ENCODE data around the gene DDX54.
A peak's percentile ranks its signal among the peaks of the same experiment; 100 is the strongest.
"Not testable (repeated sequence)": the region's sequence is repeated elsewhere in the genome, so short reads cannot be mapped to it uniquely, and the experiment has no call there.

The DDX54 gene

GRCh38 chr12:113222730-113223531 is 37.7 kb upstream of the DDX54 start:
- Mint-ChIP-seq H3K36me3 (no peaks in the 10 kb centered on the region), H3K4me1 (peaks cover 40% of the 10 kb centered on the region), H3K4me3 (peak overlapping the region; percentile 94), H3K9me3 (no peaks in the 10 kb centered on the region), H3K27ac (peak overlapping the region; percentile 94), H3K27me3 (no peaks in the 10 kb centered on the region)

DNA sequence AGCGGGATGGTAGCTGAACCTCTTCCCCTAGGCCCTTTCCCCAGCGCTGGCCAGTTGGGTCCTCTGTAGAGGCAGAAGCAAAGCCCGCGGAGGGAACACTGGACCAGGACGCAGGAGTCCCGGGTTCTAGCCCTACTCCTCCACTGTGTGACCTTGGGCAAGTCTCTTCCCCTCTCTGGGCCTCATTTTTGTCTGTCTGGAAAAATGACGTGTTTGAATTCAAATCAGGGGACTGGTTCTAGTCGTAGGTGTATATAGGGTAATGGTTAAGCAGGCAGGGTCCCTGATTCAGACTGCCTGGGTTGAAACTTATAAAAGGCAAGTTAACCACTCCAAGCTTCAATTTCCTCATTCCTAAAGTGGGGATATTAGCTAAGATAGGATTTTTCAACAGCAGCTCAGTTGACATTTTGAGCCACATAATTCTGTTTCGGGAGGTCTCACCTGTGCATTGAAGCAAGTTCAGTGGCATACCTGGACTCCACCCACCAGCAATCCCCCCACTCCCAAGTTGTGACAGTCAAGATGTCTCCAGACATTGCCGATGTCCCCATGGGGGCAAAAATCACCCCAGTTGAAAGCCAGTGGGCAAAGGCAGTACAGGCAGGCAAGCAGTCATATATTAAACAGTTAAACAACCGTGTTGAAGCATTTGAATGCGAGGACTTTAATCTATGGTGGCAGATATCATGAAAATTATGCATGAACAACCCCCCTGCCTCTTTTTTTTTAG is 36.9 kb upstream of the DDX54 start:
- H3K27me3 Mint-ChIP-seq = no peaks in the 10 kb centered on the region
- no peaks in the 10 kb centered on the region for H3K36me3 Mint-ChIP-seq
- no peaks in the 10 kb centered on the region for H3K9me3 Mint-ChIP-seq
- peaks cover 42% of the 10 kb centered on the region for H3K4me1 Mint-ChIP-seq
- H3K27ac Mint-ChIP-seq = peak overlapping the region; percentile 94
- H3K4me3 Mint-ChIP-seq = peak overlapping the region; percentile 94

GRCh38 chr12:113221181-113221996 is 36.1 kb upstream of the DDX54 start, which contains the start of gene TPCN1:
Gene TPCN1 (plus strand): TSS chr12:113221464. CDS start chr12:113226853, 5,389 bp downstream.
- Mint-ChIP-seq H3K4me1 (peaks cover 44% of the 10 kb centered on the region), H3K4me3 (peak within 1 kb of the TSS; percentile 94), H3K27ac (peak within 1 kb of the TSS; percentile 97)

GRCh38 chr12:113220593-113221180 is 35.4 kb upstream of the DDX54 start:
- Mint-ChIP-seq H3K9me3 (no peaks in the 10 kb centered on the region), H3K4me3 (peak overlapping the region; percentile 94), H3K27ac (peak overlapping the region; percentile 97), H3K4me1 (peaks cover 51% of the 10 kb centered on the region), H3K27me3 (no peaks in the 10 kb centered on the region), H3K36me3 (no peaks in the 10 kb centered on the region)

More at GRCh38 chr12:113221181-113221996, 36.1 kb upstream of the DDX54 start, which contains the start of gene TPCN1:
- Mint-ChIP-seq H3K36me3 (no peaks in the 10 kb centered on the region), H3K9me3 (no peaks in the 10 kb centered on the region), H3K27me3 (no peaks in the 10 kb centered on the region)

DNA sequence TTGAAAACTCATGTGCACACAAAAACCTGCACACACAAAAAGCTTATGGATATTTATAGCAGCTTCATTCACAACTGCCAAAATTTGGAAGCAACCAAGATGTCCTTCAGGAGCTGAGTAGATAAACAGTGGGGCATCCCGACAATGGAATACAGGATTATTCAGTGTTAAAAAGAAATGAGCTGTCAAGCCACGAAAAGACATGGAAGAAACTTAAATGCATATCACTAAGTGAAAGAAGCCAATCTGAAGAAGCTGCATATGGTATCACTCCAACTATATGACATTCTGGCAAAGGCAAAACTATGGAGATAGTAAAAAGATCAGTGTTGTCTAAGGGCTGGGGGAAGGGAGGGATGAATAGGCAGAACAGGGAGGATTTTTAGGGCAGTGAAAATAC is 30.7 kb upstream of the DDX54 start:
- Mint-ChIP-seq H3K4me1 (peaks cover 45% of the 10 kb centered on the region), H3K9me3 (no peaks in the 10 kb centered on the region), H3K27me3 (no peaks in the 10 kb centered on the region), H3K36me3 (no peaks in the 10 kb centered on the region), H3K27ac (no peak overlapping the region), H3K4me3 (no peak overlapping the region)

DNA sequence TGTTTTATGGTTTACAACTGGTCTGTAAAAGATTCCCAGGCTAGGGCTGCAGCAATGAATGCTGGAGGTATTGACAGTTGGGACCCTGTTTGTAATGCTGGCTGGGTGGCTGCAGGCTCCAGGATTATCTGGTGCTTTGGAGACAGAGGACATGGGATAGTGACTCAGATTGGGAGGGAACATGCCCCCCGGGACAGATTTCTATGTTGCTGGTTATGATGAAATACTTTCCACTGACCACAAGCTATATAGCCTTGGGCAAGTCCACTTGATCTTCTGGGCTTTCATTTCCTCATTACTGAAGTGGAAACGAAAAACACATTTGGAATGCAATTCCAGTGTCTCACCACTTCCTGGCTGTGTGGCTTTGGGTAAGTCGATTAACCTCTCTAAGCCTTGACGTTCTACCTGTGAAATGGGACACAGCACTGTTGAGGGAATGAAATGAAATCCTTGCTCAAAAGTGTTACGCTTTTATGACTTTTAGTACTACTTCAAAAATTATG is 29.7 kb upstream of the DDX54 start:
- H3K9me3 Mint-ChIP-seq = no peaks in the 10 kb centered on the region
- H3K36me3 Mint-ChIP-seq = no peaks in the 10 kb centered on the region
- H3K4me1 Mint-ChIP-seq = peaks cover 48% of the 10 kb centered on the region
- H3K4me3 Mint-ChIP-seq = no peak overlapping the region
- no peak overlapping the region for H3K27ac Mint-ChIP-seq
- no peaks in the 10 kb centered on the region for H3K27me3 Mint-ChIP-seq

- H3K36me3 Mint-ChIP-seq = no peaks in the 10 kb centered on the region
- no peak overlapping the region for H3K4me3 Mint-ChIP-seq
- no peaks in the 10 kb centered on the region for H3K9me3 Mint-ChIP-seq
- no peaks in the 10 kb centered on the region for H3K27me3 Mint-ChIP-seq
- H3K4me1 Mint-ChIP-seq = peaks cover 64% of the 10 kb centered on the region
- H3K27ac Mint-ChIP-seq = peak overlapping the region; percentile 86
These were observed 25.9 kb upstream of the DDX54 start for GRCh38 chr12:113211160-113211559.

- Mint-ChIP-seq H3K27ac (peak overlapping the region; percentile 94), H3K36me3 (no peaks in the 10 kb centered on the region), H3K4me1 (peaks cover 49% of the 10 kb centered on the region), H3K27me3 (no peaks in the 10 kb centered on the region), H3K4me3 (peak overlapping the region; percentile 67), H3K9me3 (no peaks in the 10 kb centered on the region)
These were observed 23.0 kb upstream of the DDX54 start for GRCh38 chr12:113208041-113208934.

DNA sequence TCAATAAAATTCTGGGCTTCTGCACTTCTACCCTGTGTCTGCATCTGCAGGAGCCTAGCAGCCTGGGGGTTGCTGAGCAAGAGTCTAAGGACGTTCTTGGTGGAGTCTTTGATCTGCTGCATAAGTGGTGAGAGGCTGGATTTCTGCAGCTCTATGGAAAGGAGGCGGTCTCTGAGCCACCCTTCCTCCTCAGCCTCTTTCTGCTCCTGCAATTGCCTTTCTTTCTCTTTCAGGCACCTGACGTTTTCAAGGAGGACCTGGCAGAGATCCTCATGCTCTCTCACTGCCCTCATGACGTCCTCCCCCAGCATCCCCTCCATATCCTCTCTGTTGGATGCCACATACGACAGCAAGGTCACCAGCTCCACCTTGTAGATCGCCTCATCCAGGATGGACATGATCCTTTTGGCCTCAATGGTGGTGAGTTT is 22.3 kb upstream of the DDX54 start:
- Mint-ChIP-seq H3K4me1 (peaks cover 49% of the 10 kb centered on the region), H3K27ac (peak overlapping the region; percentile 11), H3K36me3 (no peaks in the 10 kb centered on the region), H3K9me3 (no peaks in the 10 kb centered on the region), H3K27me3 (no peaks in the 10 kb centered on the region), H3K4me3 (no peak overlapping the region)

DNA sequence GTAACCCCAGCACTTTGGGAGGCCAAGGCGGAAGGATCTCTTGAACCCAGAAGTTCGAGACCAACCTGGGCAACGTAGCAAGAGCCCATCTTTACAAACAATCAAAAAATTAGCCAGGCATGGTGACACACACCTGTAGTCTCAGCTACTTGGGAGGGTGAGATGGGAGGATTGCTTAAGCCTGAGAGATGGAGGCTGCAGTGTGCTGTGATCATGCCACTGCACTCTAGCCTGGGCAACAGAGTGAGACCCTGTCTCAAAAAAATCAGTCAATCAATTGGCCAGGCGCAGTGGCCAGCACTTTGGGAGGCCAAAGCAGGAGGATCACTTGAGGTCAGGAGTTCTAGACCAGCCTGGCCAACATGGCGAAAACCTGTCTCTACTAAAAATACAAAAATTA is 21.5 kb upstream of the DDX54 start:
- H3K4me3 Mint-ChIP-seq, H3K36me3 Mint-ChIP-seq: not testable (repeated sequence)

DNA sequence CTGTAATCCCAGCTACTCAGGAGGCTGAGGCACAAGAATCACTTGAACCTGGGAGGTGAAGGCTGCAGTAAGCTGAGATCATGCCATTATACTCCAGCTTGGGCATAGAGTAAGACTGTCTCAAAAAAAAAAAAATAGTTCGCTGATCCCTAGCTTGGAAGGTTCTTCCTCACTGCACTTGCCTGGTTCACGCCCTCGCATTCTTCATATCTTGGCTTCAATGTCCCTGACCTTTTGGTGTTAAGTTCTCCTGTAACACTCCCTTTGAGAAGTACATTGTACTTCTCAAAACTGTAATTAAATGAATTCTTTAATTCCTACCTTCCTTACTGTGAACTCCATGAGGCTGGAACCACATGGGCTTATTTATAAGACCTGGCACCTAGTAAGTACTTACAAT is 19.5 kb upstream of the DDX54 start:
- Mint-ChIP-seq H3K4me1 (peaks cover 31% of the 10 kb centered on the region), H3K4me3 (no peak overlapping the region), H3K27ac (peak overlapping the region; percentile 56)

More for the DNA sequence above, 21.5 kb upstream of the DDX54 start:
- Mint-ChIP-seq H3K4me1 (peaks cover 49% of the 10 kb centered on the region), H3K27ac (peak overlapping the region; percentile 65)
- not testable (repeated sequence) for H3K9me3 Mint-ChIP-seq, H3K27me3 Mint-ChIP-seq

DNA sequence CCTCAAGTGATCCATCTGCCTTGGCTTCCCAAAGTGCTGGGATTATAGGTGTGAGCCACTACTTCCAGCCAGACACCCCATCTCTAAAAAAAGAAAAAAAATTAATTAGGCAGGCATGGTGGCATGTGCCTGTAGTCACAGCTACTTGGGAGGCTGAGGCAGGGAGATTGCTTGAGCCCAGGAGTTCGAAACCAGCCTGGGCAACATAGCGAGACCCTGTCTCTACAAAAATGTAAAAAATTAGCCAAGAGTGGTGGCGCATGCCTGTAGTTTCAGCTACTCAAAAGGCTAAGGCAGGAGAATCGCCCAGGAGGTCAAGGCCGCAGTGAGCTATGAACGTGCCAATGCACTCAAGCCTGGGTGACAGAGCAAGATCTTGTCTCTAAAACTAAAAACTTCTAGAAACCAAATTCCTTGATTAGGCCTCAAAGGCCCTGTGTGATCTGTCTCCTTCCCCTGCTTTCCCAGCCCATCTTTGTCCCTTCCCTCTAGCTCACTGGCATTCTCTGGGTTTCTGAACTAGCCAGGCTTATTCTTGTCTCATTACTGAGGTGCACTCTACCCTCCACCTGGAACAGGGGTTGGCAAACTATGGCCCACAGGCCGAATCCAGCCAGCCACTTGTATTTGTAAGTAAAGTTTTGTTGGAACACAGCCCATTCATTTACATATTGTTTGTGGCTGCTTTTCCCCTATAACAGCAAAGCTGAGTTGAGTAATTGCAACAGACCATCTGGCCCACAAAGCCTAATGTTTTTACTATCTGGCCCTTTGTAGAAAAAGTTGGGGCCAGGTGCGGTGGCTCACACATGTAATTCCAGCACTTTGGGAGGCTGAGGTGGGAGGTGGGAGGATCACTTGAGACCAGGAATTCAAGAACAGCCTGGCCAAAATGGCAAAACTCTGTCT is 18.8 kb upstream of the DDX54 start:
- H3K4me3 Mint-ChIP-seq = no peak overlapping the region
- no peaks in the 10 kb centered on the region for H3K27me3 Mint-ChIP-seq
- H3K4me1 Mint-ChIP-seq = peaks cover 24% of the 10 kb centered on the region
- no peaks in the 10 kb centered on the region for H3K36me3 Mint-ChIP-seq
- H3K27ac Mint-ChIP-seq = no peak overlapping the region
- no peaks in the 10 kb centered on the region for H3K9me3 Mint-ChIP-seq

More for the DNA sequence above, 19.5 kb upstream of the DDX54 start:
- H3K36me3 Mint-ChIP-seq = no peaks in the 10 kb centered on the region
- H3K9me3 Mint-ChIP-seq = no peaks in the 10 kb centered on the region
- no peaks in the 10 kb centered on the region for H3K27me3 Mint-ChIP-seq

- Mint-ChIP-seq H3K4me1 (peaks cover 9% of the 10 kb centered on the region), H3K9me3 (no peaks in the 10 kb centered on the region), H3K4me3 (no peak overlapping the region), H3K36me3 (no peaks in the 10 kb centered on the region), H3K27ac (no peak overlapping the region), H3K27me3 (no peaks in the 10 kb centered on the region)
These were observed 17.2 kb upstream of the DDX54 start for GRCh38 chr12:113202300-113203075.
